Lung (tissue), 12 donors: Measurements from ENCODE around the gene SHH. TPM values are rescaled to one million over a fixed set of nuclear protein-coding genes. Genes with fewer than 3 reads are reported as not detected.

Experiments used
- ATAC-seq: fragments of 200-7000 bp; cut with Tn5 transposase; one replicate; pipeline ENCODE4 v1.9.1; 2020; ENCODE audit warnings: moderate number of reproducible peaks; ENCODE audit not compliant: insufficient read depth, low FRiP score
- DNase-seq, 3 donors: peaks; one replicate each; pipeline ENCODE4 v3.0.0-alpha.2; 2013 to 2017
- H3K27ac ChIP-seq, 2 donors: one replicate each; pipeline ENCODE4 v1.5.1; 2013; ENCODE audit warnings: mild to moderate bottlenecking in 2 of 2, moderate library complexity in 2 of 2, control low read depth in 1 of 2, inconsistent platforms in 1 of 2, low read depth in 1 of 2, low read length in 1 of 2
- H3K27me3 ChIP-seq, 3 donors: one replicate each; pipeline ENCODE4 v1.5.1; 2013; ENCODE audit warnings: low read length in 2 of 3; ENCODE audit not compliant: control insufficient read depth in 3 of 3, insufficient read depth in 3 of 3
- H3K36me3 ChIP-seq, 4 donors: one replicate each; pipeline ENCODE4 v1.5.1; 2013; ENCODE audit warnings: low read length in 4 of 4, mild to moderate bottlenecking in 1 of 4, moderate library complexity in 1 of 4; ENCODE audit not compliant: control insufficient read depth in 4 of 4, insufficient read depth in 4 of 4
- H3K4me1 ChIP-seq, 5 donors: one replicate each; pipeline ENCODE4 v1.5.1; 2013; ENCODE audit warnings: low read length in 5 of 5, mild to moderate bottlenecking in 2 of 5, moderate library complexity in 1 of 5; ENCODE audit not compliant: control insufficient read depth in 5 of 5, insufficient read depth in 5 of 5
- H3K4me3 ChIP-seq: one replicate; pipeline ENCODE4 v1.5.1; 2013; ENCODE audit warnings: mild to moderate bottlenecking, control low read depth, moderate library complexity
- H3K9ac ChIP-seq, 2 donors: one replicate each; pipeline ENCODE4 v1.5.1; 2013; ENCODE audit warnings: low read length in 2 of 2, control low read depth in 1 of 2; ENCODE audit not compliant: insufficient read depth in 1 of 2
- H3K9me3 ChIP-seq, 4 donors: one replicate each; pipeline ENCODE4 v1.5.1; 2013; ENCODE audit warnings: low read length in 3 of 4, mild to moderate bottlenecking in 1 of 4, moderate library complexity in 1 of 4; ENCODE audit not compliant: control insufficient read depth in 4 of 4, insufficient read depth in 3 of 4
- CTCF ChIP-seq: IDR thresholded peaks from 2 replicates; pipeline ENCODE4 v1.5.1; 2012; ENCODE audit warnings: mild to moderate bottlenecking; ENCODE audit errors: control extremely low read depth, extremely low read depth
- WGBS, 2 donors: extraction: QIAGEN DNeasy Blood & Tissue Kit; methylation state at CpG; one replicate each; pipeline ENCODE4 v1.1.7; 2013; 5-methylcytosine and 5-hydroxymethylcytosine counted together
- polyA plus RNA-seq, 2 donors: library from polyadenylated mRNA; stranded (reverse); fragments of 200-250 nt; gene quantifications; one replicate each; pipeline ENCODE4 v1.2.1, GENCODE V29; 2013
- total RNA-seq, 2 donors: library from RNA; depleted of rRNA in 1 of 2; stranded (reverse); fragments of >200 nt in 1 of 2; gene quantifications; one replicate each; pipeline ENCODE4 v1.2.1, GENCODE V29; 2014 to 2021
- donor health status: control.
- donor health status: control.
- donor health status: Bipolar disorder and iron deficiency.
- donor health status: healthy.
- donor health status: DM: yes; HTN: yes; CAD: no.

SHH gene
- total and polyA plus RNA-seq, 4 donors = 1.5 to 9.3 (median 4.4) TPM

GRCh38 chr7:155852426-155853301 lies 40.4 kb upstream of the SHH start:
- 83 to 90% methylated on average over 5 of the region's 5 CpGs for WGBS, 2 donors
- H3K4me3 ChIP-seq = no peak overlapping the region
- no peaks in the 10 kb centered on the region for H3K4me1 ChIP-seq
- no peaks in the 10 kb centered on the region for H3K27me3 ChIP-seq
- DNase-seq (no peak), ATAC-seq (no peak)
- H3K9ac ChIP-seq = no peak overlapping the region
- no peak for TF ChIP-seq CTCF
- no peak overlapping the region for H3K27ac ChIP-seq
- H3K36me3 ChIP-seq = no peaks in the 10 kb centered on the region
- H3K9me3 ChIP-seq = peaks cover 0 to 3% (median 0%) of the 10 kb centered on the region in 4 donors

GRCh38 chr7:155851892-155852291 lies 39.6 kb upstream of the SHH start:
- no peak overlapping the region for H3K9ac ChIP-seq
- no peak for DNase-seq
- no peaks in the 10 kb centered on the region for H3K27me3 ChIP-seq
- H3K4me3 ChIP-seq = no peak overlapping the region
- no peak overlapping the region for H3K27ac ChIP-seq
- no peaks in the 10 kb centered on the region for H3K4me1 ChIP-seq
- no peaks in the 10 kb centered on the region for H3K36me3 ChIP-seq
- peaks cover 0 to 3% (median 0%) of the 10 kb centered on the region in 4 donors for H3K9me3 ChIP-seq
- TF ChIP-seq CTCF = no peak
- 85% methylated on average over 5 of the region's 5 CpGs for WGBS, 2 donors
- ATAC-seq = no peak

- DNase-seq (no peak), ATAC-seq (no peak)
- WGBS, 2 donors = 70 to 74% methylated on average over 22 of the region's 22 CpGs
Measured at GRCh38 chr7:155850766-155851678, 38.8 kb upstream of the SHH start.

More at GRCh38 chr7:155850766-155851678, 38.8 kb upstream of the SHH start:
- no peak overlapping the region for H3K9ac ChIP-seq
- H3K4me1 ChIP-seq = no peaks in the 10 kb centered on the region
- no peaks in the 10 kb centered on the region for H3K27me3 ChIP-seq
- no peaks in the 10 kb centered on the region for H3K36me3 ChIP-seq
- no peak for TF ChIP-seq CTCF
- peaks cover 0 to 3% (median 0%) of the 10 kb centered on the region in 4 donors for H3K9me3 ChIP-seq
- H3K27ac ChIP-seq = no peak overlapping the region
- no peak overlapping the region for H3K4me3 ChIP-seq
